Muscle layer of duodenum (tissue), 2 donors: Measurements from ENCODE around the gene NATD1.

Source experiments
- H3K27ac ChIP-seq: one replicate; pipeline ENCODE4 v1.7.0; 2013; ENCODE audit warnings: mild to moderate bottlenecking, low read length
- H3K27me3 ChIP-seq: one replicate; pipeline ENCODE4 v1.7.0; 2013; ENCODE audit warnings: low read depth, mild to moderate bottlenecking, control low read depth, low read length
- H3K36me3 ChIP-seq, 2 donors: one replicate each; pipeline ENCODE4 v1.7.0; 2013; ENCODE audit warnings: low read length in 2 of 2, control low read depth in 1 of 2, mild to moderate bottlenecking in 1 of 2; ENCODE audit not compliant: insufficient read depth in 2 of 2, control insufficient read depth in 1 of 2
- H3K4me1 ChIP-seq, 2 donors: one replicate each; pipeline ENCODE4 v1.7.0; 2013; ENCODE audit warnings: low read length in 2 of 2, mild to moderate bottlenecking in 2 of 2, control low read depth in 1 of 2, moderate library complexity in 1 of 2; ENCODE audit not compliant: insufficient read depth in 2 of 2, control insufficient read depth in 1 of 2
- H3K4me3 ChIP-seq, 2 donors: one replicate each; pipeline ENCODE4 v1.7.0; 2013; ENCODE audit warnings: low read length in 2 of 2, low read depth in 1 of 2, mild to moderate bottlenecking in 1 of 2
- H3K9me3 ChIP-seq, 2 donors: one replicate each; pipeline ENCODE4 v1.7.0; 2013; ENCODE audit warnings: low read length in 2 of 2, control low read depth in 1 of 2, mild to moderate bottlenecking in 1 of 2; ENCODE audit not compliant: control insufficient read depth in 1 of 2
- donor health status: healthy.

NATD1 gene

DNA sequence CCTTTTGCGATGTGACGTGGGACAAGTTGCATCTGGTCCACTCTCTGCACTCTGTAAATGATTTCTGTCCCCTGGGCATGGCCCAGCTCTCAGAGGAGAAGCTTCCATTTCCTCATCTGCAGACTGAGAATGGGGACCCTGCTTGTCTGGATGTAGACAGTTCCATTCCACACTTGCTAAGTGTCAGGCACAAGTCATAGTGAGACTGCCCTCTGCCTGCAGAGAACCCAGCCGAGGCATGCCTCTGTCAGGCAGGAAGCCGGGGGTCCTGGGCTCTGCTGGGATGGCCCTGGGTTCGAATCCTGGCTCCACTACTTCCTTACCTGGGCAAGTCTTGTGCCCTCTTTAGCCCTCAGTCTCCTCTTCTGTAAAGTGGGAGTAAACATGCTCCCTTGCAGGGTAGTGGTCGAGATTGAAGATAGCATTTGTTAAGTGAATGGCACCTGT is 35.4 kb upstream of the NATD1 start:
- Histone ChIP-seq H3K4me3 (peak overlapping the region; percentile 47 to 96), H3K9me3 (no peaks in the 10 kb centered on the region), H3K27ac (peak overlapping the region; percentile 99), H3K36me3 (peaks cover 4 to 8% of the 10 kb centered on the region in 2 donors), H3K27me3 (no peaks in the 10 kb centered on the region), H3K4me1 (peaks cover 27 to 43% of the 10 kb centered on the region in 2 donors)

GRCh38 chr17:21287703-21288449 is 34.7 kb upstream of the NATD1 start:
- Histone ChIP-seq H3K9me3 (no peaks in the 10 kb centered on the region), H3K27me3 (no peaks in the 10 kb centered on the region), H3K27ac (peak overlapping the region; percentile 99), H3K4me3 (peak overlapping the region; percentile 96 to 98), H3K36me3 (peaks cover 4 to 8% of the 10 kb centered on the region in 2 donors), H3K4me1 (peaks cover 27 to 43% of the 10 kb centered on the region in 2 donors)

- Histone ChIP-seq H3K4me3 (peak overlapping the region; percentile 96 to 98), H3K36me3 (peaks cover 4 to 8% of the 10 kb centered on the region in 2 donors), H3K9me3 (no peaks in the 10 kb centered on the region), H3K27me3 (no peaks in the 10 kb centered on the region), H3K4me1 (peaks cover 27 to 43% of the 10 kb centered on the region in 2 donors), H3K27ac (peak overlapping the region; percentile 99)
Measured at GRCh38 chr17:21286909-21287702, 33.9 kb upstream of the NATD1 start.

DNA sequence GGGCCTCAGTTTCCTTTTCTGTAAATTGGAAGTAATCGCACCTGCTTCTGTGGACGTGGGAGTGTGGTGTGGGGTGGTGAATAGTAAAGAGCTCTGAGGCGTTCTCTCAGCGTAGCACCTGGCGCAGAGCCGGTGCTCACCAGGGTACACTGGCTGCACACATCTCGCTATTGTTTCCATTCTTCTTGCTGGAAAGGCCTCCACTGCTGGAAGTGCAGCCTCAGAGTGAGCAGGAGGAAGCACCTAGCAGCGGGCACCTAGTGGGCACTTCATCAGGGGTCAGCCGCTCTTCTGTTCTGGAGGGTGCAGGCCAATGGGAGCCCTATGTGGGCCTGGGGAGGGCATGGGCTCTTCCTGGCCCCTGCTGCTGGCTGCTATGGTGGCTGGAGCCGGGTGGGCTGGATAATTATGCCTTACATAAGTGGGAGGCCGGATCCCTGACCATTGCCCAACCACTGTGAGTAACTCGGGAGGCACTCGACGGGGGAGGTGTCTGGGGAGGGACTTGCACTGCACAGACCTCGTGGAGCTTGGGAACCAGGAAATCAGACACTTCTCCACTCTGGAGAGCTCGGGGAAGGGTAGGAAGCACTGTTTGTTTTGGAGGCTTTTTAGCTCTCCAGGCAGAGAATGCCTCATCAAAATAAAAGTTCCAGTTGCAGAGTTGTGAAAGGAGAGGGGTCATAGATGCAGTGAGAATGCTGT is 33.0 kb upstream of the NATD1 start:
- peaks cover 27 to 43% of the 10 kb centered on the region in 2 donors for H3K4me1 ChIP-seq
- H3K36me3 ChIP-seq: peaks cover under 1 to 4% of the 10 kb centered on the region in 2 donors
- no peaks in the 10 kb centered on the region for H3K27me3 ChIP-seq
- H3K27ac ChIP-seq: peak overlapping the region; percentile 99
- H3K9me3 ChIP-seq: no peaks in the 10 kb centered on the region
- H3K4me3 ChIP-seq: peak overlapping the region; percentile 96 to 98

DNA sequence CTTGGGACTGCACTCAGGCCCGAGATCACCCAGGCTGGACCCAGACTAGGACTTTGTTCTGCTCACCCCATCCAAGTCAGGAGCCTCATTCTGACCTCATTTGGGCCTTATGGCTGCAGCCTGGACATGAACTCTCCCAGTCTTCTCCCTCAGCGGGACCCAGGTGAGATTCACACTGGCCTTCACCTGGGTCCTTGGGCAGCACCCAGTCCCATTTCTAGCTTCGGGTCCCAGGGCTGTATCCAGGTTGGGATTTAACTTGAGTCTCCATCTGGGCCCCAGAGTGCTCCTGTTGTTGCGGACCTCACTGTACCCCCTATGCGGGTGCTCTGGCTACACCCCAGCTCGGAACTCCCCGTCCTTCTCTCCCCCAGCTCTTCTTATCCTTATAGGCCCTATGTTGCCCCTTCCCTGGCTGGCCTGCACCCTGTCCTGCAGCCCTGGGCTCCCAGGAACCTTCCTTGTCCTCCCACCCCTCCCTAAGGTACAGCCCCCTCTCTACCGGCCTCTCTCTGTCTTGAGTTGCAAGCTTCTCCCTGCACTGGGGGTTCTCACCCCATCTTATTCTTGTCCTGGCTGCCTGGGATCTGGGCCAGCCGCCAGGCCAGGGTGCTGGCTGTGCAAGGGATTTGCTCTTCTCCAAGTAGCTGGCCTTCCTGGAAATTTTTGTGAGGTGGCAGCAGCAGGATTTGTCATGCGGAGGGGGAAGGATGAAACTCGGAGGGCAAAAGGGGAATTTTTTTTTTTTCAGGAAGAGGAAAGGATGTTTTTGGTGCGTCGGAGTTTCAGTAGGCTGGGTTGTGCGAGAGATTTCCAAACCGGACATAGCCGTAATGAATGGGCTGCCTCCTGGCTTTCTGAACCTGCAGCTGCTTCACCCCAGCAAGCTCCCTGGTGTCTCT is 32.2 kb upstream of the NATD1 start:
- peaks cover 27 to 43% of the 10 kb centered on the region in 2 donors for H3K4me1 ChIP-seq
- H3K27me3 ChIP-seq: no peaks in the 10 kb centered on the region
- H3K9me3 ChIP-seq: no peaks in the 10 kb centered on the region
- peak overlapping the region; percentile 99 for H3K27ac ChIP-seq
- H3K4me3 ChIP-seq: peak overlapping the region; percentile 96 to 98
- H3K36me3 ChIP-seq: peaks cover 0 to 4% of the 10 kb centered on the region in 2 donors

GRCh38 chr17:21284319-21285163 is 31.3 kb upstream of the NATD1 start, which contains the start of gene MAP2K3:
MAP2K3 (plus strand) TSS chr17:21284711; CDS start chr17:21284921, 210 bp downstream.
- H3K9me3 ChIP-seq: no peaks in the 10 kb centered on the region
- H3K4me1 ChIP-seq: peaks cover 25 to 36% of the 10 kb centered on the region in 2 donors

GRCh38 chr17:21283482-21284318 is 30.5 kb upstream of the NATD1 start:
- H3K4me1 ChIP-seq: peaks cover 19 to 28% of the 10 kb centered on the region in 2 donors
- no peaks in the 10 kb centered on the region for H3K9me3 ChIP-seq
- peak overlapping the region; percentile 41 to 96 for H3K4me3 ChIP-seq
- no peaks in the 10 kb centered on the region for H3K27me3 ChIP-seq
- H3K36me3 ChIP-seq: peaks cover 0 to 4% of the 10 kb centered on the region in 2 donors
- no peak overlapping the region for H3K27ac ChIP-seq

More at GRCh38 chr17:21284319-21285163, 31.3 kb upstream of the NATD1 start, which contains the start of gene MAP2K3:
- Histone ChIP-seq H3K27me3 (no peaks in the 10 kb centered on the region), H3K36me3 (peaks cover 0 to 4% of the 10 kb centered on the region in 2 donors), H3K4me3 (peak within 1 kb of the TSS; percentile 96 to 98), H3K27ac (peak within 1 kb of the TSS; percentile 99)

- H3K4me1 ChIP-seq: peaks cover 12 to 20% of the 10 kb centered on the region in 2 donors
- H3K27ac ChIP-seq: peak overlapping the region; percentile 72
- H3K4me3 ChIP-seq: no peak overlapping the region
Measured at GRCh38 chr17:21282850-21283249, 29.6 kb upstream of the NATD1 start.

GRCh38 chr17:21282231-21282630 is 29.0 kb upstream of the NATD1 start:
- peaks cover 8 to 13% of the 10 kb centered on the region in 2 donors for H3K4me1 ChIP-seq
- H3K4me3 ChIP-seq: no peak overlapping the region
- peak overlapping the region; percentile 72 for H3K27ac ChIP-seq

More at GRCh38 chr17:21282850-21283249, 29.6 kb upstream of the NATD1 start:
- Histone ChIP-seq H3K27me3 (no peaks in the 10 kb centered on the region), H3K9me3 (no peaks in the 10 kb centered on the region), H3K36me3 (peaks cover 0 to 4% of the 10 kb centered on the region in 2 donors)

More at GRCh38 chr17:21282231-21282630, 29.0 kb upstream of the NATD1 start:
- Histone ChIP-seq H3K36me3 (peaks cover 0 to 4% of the 10 kb centered on the region in 2 donors), H3K9me3 (no peaks in the 10 kb centered on the region), H3K27me3 (no peaks in the 10 kb centered on the region)
